Ascending aorta (tissue), 2 donors: ENCODE results near the gene ADGRG2. TPM values are rescaled to one million over a fixed set of nuclear protein-coding genes. Genes with fewer than 3 reads are reported as not detected.
A peak's percentile ranks its signal among the peaks of the same experiment; 100 is the strongest.

Experiments used
- DNase-seq, 2 donors: peaks; one replicate each; pipeline ENCODE4 v3.0.0-alpha.2; 2019; ENCODE audit warnings: low spot score in 2 of 2
- H3K27ac ChIP-seq, 2 donors: fragments of 200-600 bp; sonication (generic); one replicate each; pipeline ENCODE4 v1.5.1; 2016 to 2017; ENCODE audit warnings: mild to moderate bottlenecking in 1 of 2
- H3K27me3 ChIP-seq: fragments of 200-600 bp; sonication (generic); one replicate; pipeline ENCODE4 v1.5.1; 2017
- H3K36me3 ChIP-seq, 2 donors: fragments of 200-600 bp; sonication (generic); one replicate each; pipeline ENCODE4 v1.5.1; 2016
- H3K4me1 ChIP-seq, 2 donors: fragments of 200-600 bp; sonication (generic); one replicate each; pipeline ENCODE4 v1.5.1; 2016 to 2017; ENCODE audit warnings: mild to moderate bottlenecking in 1 of 2
- H3K4me3 ChIP-seq, 2 donors: fragments of 200-600 bp; sonication (generic); one replicate each; pipeline ENCODE4 v1.5.1; 2016 to 2017; ENCODE audit warnings: mild to moderate bottlenecking in 1 of 2
- H3K9me3 ChIP-seq, 2 donors: fragments of 200-600 bp; sonication (generic); one replicate each; pipeline ENCODE4 v1.5.1; 2016
- intact Hi-C: fragments of 100-400 bp; cut with DNase I; formaldehyde crosslinking; loops from one replicate; pipeline ENCODE4 v1.15.1; 2023
- total RNA-seq: library from RNA; depleted of rRNA; stranded (reverse); fragments of >200 nt; gene quantifications from one replicate; pipeline ENCODE4 v1.1.0, GENCODE V29; 2016
- TF ChIP-seq, protein P1 (sequence below), 3 experiments: fragments of 200-600 bp in 2 of 3; fragments of 450-650 bp in 1 of 3; sonication (generic) in 2 of 3; IDR thresholded peaks; one replicate each; pipeline ENCODE4 v1.5.1; 2016 to 2019; ENCODE audit warnings: antibody characterized with exemption in 3 of 3, mild to moderate bottlenecking in 1 of 3, moderate library complexity in 1 of 3

The ADGRG2 gene
- total RNA-seq, 1 donor from 2014 or later, result 4.3 TPM

DNA sequence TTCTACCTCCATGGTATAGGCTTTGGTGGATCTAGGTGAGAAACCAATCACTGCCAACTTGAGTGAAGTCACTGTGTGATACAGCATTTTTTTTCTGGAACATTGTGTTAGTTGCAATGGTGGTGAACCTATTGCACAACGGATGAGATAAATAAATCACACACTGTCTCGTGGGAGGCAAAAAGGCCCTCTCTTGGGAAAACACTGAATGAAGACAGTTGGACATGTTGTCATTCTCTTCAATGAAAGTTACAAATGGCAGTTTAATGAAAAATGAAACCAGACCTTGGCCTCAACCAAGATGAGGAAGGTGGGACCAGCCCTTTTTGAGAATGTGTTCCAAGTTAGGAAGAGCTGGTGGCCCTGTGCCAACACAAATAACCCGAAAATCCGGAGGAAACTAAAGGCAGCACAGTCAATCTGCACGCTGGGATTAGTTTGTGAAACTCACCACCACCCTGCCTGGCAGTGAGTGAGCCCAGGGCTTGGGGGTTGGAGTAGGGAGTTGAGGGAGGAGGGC is 5.4 kb upstream of the ADGRG2 start:
- Histone ChIP-seq H3K36me3 (no peaks in the 10 kb centered on the region), H3K27me3 (no peaks in the 10 kb centered on the region), H3K9me3 (no peaks in the 10 kb centered on the region), H3K27ac (no peak overlapping the region), H3K4me1 (no peaks in the 10 kb centered on the region), H3K4me3 (no peak overlapping the region)
- TF ChIP-seq, protein P1, sequence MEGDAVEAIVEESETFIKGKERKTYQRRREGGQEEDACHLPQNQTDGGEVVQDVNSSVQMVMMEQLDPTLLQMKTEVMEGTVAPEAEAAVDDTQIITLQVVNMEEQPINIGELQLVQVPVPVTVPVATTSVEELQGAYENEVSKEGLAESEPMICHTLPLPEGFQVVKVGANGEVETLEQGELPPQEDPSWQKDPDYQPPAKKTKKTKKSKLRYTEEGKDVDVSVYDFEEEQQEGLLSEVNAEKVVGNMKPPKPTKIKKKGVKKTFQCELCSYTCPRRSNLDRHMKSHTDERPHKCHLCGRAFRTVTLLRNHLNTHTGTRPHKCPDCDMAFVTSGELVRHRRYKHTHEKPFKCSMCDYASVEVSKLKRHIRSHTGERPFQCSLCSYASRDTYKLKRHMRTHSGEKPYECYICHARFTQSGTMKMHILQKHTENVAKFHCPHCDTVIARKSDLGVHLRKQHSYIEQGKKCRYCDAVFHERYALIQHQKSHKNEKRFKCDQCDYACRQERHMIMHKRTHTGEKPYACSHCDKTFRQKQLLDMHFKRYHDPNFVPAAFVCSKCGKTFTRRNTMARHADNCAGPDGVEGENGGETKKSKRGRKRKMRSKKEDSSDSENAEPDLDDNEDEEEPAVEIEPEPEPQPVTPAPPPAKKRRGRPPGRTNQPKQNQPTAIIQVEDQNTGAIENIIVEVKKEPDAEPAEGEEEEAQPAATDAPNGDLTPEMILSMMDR (IDR thresholded peaks at IDR 0.05), result no peak
- no peak for DNase-seq
- intact Hi-C loops, result loop anchor here (10.0 kb wide), 1 partner anchor 1263 kb away; the partner anchor contains the start of gene RAI2

DNA sequence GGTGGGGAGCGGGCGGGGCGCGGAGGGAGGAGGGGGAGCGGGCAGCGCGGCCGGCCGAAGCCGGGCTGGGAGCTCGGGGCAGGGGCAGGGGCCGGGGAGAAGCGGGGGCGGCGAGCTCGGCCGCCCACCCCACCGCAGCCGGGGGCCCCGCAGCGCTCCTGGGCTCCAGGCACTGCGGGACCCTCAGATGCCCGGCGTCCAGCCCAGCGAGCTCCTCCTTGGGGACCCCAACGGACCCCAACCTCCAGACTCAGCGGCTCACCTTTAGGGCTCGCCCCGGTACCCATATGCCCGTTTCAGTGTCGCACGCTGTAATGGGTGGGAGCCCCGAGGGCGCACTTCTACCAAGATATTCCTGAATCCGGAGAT is 357 bp upstream of the ADGRG2 start:
- H3K9me3 ChIP-seq, result no peaks in the 10 kb centered on the region
- H3K27me3 ChIP-seq, result no peaks in the 10 kb centered on the region
- H3K27ac ChIP-seq, result no peak overlapping the region
- no peaks in the 10 kb centered on the region for H3K4me1 ChIP-seq
- intact Hi-C loops, result loop anchor here (5.0 to 10.0 kb wide), 2 partner anchors 210 to 1258 kb away; partner anchors contain the start of gene RAI2
- TF ChIP-seq, protein P1 (IDR thresholded peaks at IDR 0.05), result no peak
- H3K36me3 ChIP-seq, result no peaks in the 10 kb centered on the region
- H3K4me3 ChIP-seq, result peak overlapping the region; percentile 57 to 72
- DNase-seq, result no peak

DNA sequence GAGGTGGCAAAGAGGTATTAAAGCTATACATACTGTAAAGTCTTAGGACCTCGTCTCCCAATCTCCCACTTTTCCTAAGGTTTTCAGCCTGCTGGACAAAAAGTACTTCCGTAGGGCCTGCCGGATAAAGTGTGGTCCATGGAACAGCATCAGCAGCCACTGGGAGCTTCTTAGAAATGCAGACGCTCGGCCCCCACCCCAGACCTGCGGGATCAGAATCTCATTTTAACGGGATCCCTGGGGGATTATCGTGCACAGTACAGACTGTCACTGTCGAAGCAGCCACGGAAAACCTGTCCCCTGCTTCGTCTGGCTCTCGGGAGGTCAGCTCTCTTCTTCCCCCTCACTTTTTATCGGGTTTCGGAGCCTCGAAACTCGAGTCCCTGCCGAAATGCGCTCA is 802 bp downstream of the ADGRG2 start:
- no peaks in the 10 kb centered on the region for H3K27me3 ChIP-seq
- no peaks in the 10 kb centered on the region for H3K36me3 ChIP-seq
- H3K4me1 ChIP-seq, result no peaks in the 10 kb centered on the region
- peak overlapping the region; percentile 57 to 72 for H3K4me3 ChIP-seq
- H3K27ac ChIP-seq, result no peak overlapping the region
- intact Hi-C loops, result loop anchor here (5.0 to 10.0 kb wide), 2 partner anchors 211 to 1257 kb away; partner anchors contain the start of gene RAI2
- TF ChIP-seq, protein P1 (IDR thresholded peaks at IDR 0.05), result no peak
- H3K9me3 ChIP-seq, result no peaks in the 10 kb centered on the region
- no peak for DNase-seq

DNA sequence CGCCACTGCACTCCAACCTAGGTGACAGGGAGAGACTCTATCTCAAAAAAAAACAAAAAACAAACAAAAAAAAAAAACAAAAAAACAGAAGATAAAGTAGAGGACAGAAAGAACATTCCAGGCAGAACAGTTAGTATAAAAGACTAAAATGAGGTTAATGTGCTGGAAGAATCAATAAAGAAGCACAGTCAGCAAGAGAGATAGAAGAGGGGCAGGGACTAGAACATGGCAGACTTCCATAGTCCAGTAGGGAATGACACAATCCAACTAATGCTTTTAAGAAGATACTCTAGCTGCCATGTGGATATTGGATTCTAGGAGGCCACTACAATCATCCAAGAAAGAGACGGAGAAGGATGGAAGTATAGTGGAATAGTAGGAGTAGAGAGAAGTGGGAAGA is 11.6 kb downstream of the ADGRG2 start:
- TF ChIP-seq, protein P1 (IDR thresholded peaks at IDR 0.05), result no peak
- Histone ChIP-seq H3K27me3 (no peaks in the 10 kb centered on the region), H3K4me1 (no peaks in the 10 kb centered on the region), H3K27ac (no peak overlapping the region), H3K4me3 (no peak overlapping the region), H3K9me3 (no peaks in the 10 kb centered on the region), H3K36me3 (no peaks in the 10 kb centered on the region)
- DNase-seq, result no peak
- intact Hi-C loops, result no loop called here

DNA sequence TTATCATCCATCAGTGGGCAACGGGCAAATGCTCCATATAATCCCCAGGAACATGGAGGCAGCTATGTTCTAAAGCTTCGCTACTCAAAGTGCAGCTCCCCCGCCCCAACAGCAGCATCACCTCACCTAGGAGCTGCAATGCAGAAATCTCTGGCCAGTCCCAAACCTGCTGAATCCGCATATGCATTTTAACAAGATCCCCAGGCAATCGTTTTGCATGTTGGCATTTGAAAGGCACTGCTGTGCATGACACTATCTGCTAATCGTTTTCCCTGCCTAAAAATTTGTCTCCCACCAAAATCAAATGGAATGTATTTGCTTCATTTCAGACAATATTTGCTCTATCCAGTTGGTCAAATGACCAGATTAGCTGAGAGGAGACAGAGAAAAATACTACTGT is 15.2 kb downstream of the ADGRG2 start:
- no peaks in the 10 kb centered on the region for H3K27me3 ChIP-seq
- TF ChIP-seq, protein P1 (IDR thresholded peaks at IDR 0.05), result no peak
- no peak overlapping the region for H3K27ac ChIP-seq
- no peaks in the 10 kb centered on the region for H3K9me3 ChIP-seq
- no peaks in the 10 kb centered on the region for H3K4me1 ChIP-seq
- no peaks in the 10 kb centered on the region for H3K36me3 ChIP-seq
- intact Hi-C loops, result no loop called here
- H3K4me3 ChIP-seq, result no peak overlapping the region
- DNase-seq, result no peak

DNA sequence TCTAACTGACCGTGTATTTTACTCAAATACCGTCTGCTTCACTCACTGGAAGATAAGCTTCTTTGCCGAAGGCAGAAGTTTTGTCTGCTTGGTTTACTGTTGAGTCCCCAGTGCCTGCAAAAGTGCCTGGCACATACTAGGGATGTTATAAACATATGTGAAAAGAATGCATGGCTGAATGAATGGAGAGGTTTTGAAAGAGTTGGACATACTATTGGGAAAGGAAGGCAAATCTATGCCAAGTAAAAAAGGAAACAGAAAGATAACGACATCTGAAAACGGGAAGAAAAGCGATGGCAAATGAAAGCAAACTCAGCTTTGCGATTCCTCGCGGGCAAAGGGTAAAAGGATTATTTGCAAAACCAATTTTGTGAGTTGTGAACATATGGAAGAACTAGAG is 21.7 kb downstream of the ADGRG2 start:
- H3K4me3 ChIP-seq, result no peak overlapping the region
- no peaks in the 10 kb centered on the region for H3K9me3 ChIP-seq
- H3K27me3 ChIP-seq, result no peaks in the 10 kb centered on the region
- no peaks in the 10 kb centered on the region for H3K4me1 ChIP-seq
- no peak overlapping the region for H3K27ac ChIP-seq
- DNase-seq, result no peak
- TF ChIP-seq, protein P1 (IDR thresholded peaks at IDR 0.05), result no peak
- no peaks in the 10 kb centered on the region for H3K36me3 ChIP-seq
- intact Hi-C loops, result no loop called here
